Naive thymus-derived CD4-positive, alpha-beta T cell (primary cell): Measurements from ENCODE around the gene PEX14. TPM values are rescaled to one million over a fixed set of nuclear protein-coding genes. Genes with fewer than 3 reads are reported as not detected.

Source experiments
- ATAC-seq: fragments of 150-1000 bp; cut with Tn5 transposase; 2 replicates; pipeline ENCODE4 v1.10.0; 2021; ENCODE audit warnings: mild to moderate bottlenecking, moderate library complexity
- CTCF ChIA-PET: fragments of 350-600 bp; sonication (Branson Sonifier 250); formaldehyde crosslinking; loops from one replicate; lab custom pipeline; 2021; ENCODE audit warnings: antibody characterized with exemption; lab: Charles Lee
- POLR2A ChIA-PET: fragments of 350-600 bp; sonication (Branson Sonifier 250); formaldehyde crosslinking; loops from one replicate; lab custom pipeline; 2021; ENCODE audit warnings: antibody characterized with exemption, inconsistent platforms; lab: Charles Lee
- DNase-seq, 9 donors: peaks; one replicate each; pipeline versions ENCODE4 v3.0.0 to v3.0.0-alpha.2; 2020 to 2022; ENCODE audit warnings: mixed read lengths in 1 of 9
- H3K27ac ChIP-seq: one replicate; pipeline ENCODE4 v1.7.0; 2013; ENCODE audit warnings: mild to moderate bottlenecking, low read depth, low read length, moderate library complexity
- H3K27me3 ChIP-seq, 2 donors: one replicate each; pipeline ENCODE4 v1.7.0; 2013; ENCODE audit warnings: low read length in 2 of 2, mild to moderate bottlenecking in 2 of 2, moderate library complexity in 2 of 2; ENCODE audit not compliant: control insufficient read depth in 2 of 2, insufficient read depth in 2 of 2
- H3K36me3 ChIP-seq, 3 experiments: 1 replicate in 2 of 3; 2 replicates in 1 of 3; pipeline ENCODE4 v1.7.0; 2013; ENCODE audit warnings: low read length in 3 of 3, mild to moderate bottlenecking in 3 of 3, moderate library complexity in 1 of 3; ENCODE audit not compliant: insufficient read depth in 3 of 3, control insufficient read depth in 2 of 3
- H3K4me1 ChIP-seq, 2 donors: one replicate each; pipeline ENCODE4 v1.7.0; 2013; ENCODE audit warnings: low read length in 2 of 2, mild to moderate bottlenecking in 2 of 2, moderate library complexity in 1 of 2; ENCODE audit not compliant: control insufficient read depth in 2 of 2, insufficient read depth in 2 of 2
- H3K4me3 ChIP-seq: 2 replicates; pipeline ENCODE4 v1.7.0; 2013; ENCODE audit warnings: mild to moderate bottlenecking, low read length
- H3K9me3 ChIP-seq, 3 experiments: 1 replicate in 2 of 3; 2 replicates in 1 of 3; pipeline ENCODE4 v1.7.0; 2013; ENCODE audit warnings: low read length in 3 of 3; ENCODE audit not compliant: control insufficient read depth in 2 of 3
- H3K27ac Mint-ChIP-seq, 9 donors: one replicate each; pipeline ENCODE4 v1.8.0; 2020 to 2022; ENCODE audit warnings: mixed read lengths in 9 of 9, mild to moderate bottlenecking in 8 of 9, moderate library complexity in 5 of 9, inconsistent platforms in 2 of 9
- H3K27me3 Mint-ChIP-seq, 5 donors: one replicate each; pipeline ENCODE4 v1.8.0; 2021 to 2022; ENCODE audit warnings: mixed read lengths in 5 of 5, mild to moderate bottlenecking in 1 of 5
- H3K36me3 Mint-ChIP-seq, 5 donors: one replicate each; pipeline ENCODE4 v1.8.0; 2020 to 2022; ENCODE audit warnings: mixed read lengths in 5 of 5, mild to moderate bottlenecking in 3 of 5, inconsistent platforms in 1 of 5
- H3K4me1 Mint-ChIP-seq, 7 donors: one replicate each; pipeline ENCODE4 v1.8.0; 2020 to 2022; ENCODE audit warnings: mixed read lengths in 7 of 7, mild to moderate bottlenecking in 3 of 7, inconsistent platforms in 1 of 7
- H3K4me3 Mint-ChIP-seq, 10 donors: one replicate each; pipeline ENCODE4 v1.8.0; 2020 to 2022; ENCODE audit warnings: mild to moderate bottlenecking in 10 of 10, mixed read lengths in 10 of 10, moderate library complexity in 6 of 10, inconsistent platforms in 2 of 10
- H3K9me3 Mint-ChIP-seq, 11 donors: one replicate each; pipeline ENCODE4 v1.8.0; 2020 to 2022; ENCODE audit warnings: mixed read lengths in 11 of 11, mild to moderate bottlenecking in 4 of 11, inconsistent platforms in 1 of 11, moderate library complexity in 1 of 11
- intact Hi-C, 2 donors: fragments of 100-400 bp; cut with micrococcal nuclease; formaldehyde crosslinking; loops; one replicate each; pipeline ENCODE4 v1.15.1; 2023
- polyA plus RNA-seq, 2 donors: library from polyadenylated mRNA; unstranded; fragments of 300-500 nt; fragmentation: Illumina TruSeq; gene quantifications; one replicate each; pipeline ENCODE4 v1.2.3, GENCODE V29; 2021
- total RNA-seq, 6 experiments: library from RNA in 5 of 6; stranded (reverse) in 5 of 6; gene quantifications; 1 replicate in 5 of 6; 2 replicates in 1 of 6; pipeline ENCODE4 v1.2.3 and lab custom pipeline; 2021 to 2026

PEX14 gene
- total and polyA plus RNA-seq, 7 experiments from 2014 or later, result 3.6 to 27.8 (median 21.3) TPM

DNA sequence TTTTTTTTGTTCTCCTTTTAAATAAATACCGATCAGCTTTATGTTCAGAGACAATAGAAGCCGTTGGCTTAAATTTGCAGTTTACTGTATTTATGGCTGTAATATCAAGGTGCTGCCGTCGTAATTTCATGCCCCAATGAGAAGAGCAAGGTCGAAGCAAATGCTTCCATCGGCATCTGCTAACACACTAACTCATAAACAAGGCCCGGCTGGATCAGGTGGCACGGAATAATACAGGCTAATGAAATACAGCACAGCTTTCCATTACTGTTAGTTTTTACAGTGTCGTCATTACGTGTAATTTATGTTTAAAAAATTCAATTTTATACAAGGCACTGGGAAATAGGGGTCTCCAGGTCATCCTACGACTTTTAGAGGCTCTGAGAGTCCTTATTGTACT, 119.0 kb downstream of the PEX14 start:
- ChIA-PET POLR2A (no interaction called here), CTCF (no interaction called here)
- Mint-ChIP-seq H3K27ac (no peak overlapping the region), H3K9me3 (no peaks in the 10 kb centered on the region), H3K27me3 (no peaks in the 10 kb centered on the region), H3K4me3 (no peak overlapping the region), H3K4me1 (peaks cover 0 to 7% (median 2%) of the 10 kb centered on the region in 7 donors), H3K36me3 (peaks cover 0 to 6% (median 6%) of the 10 kb centered on the region in 5 donors)
- Histone ChIP-seq H3K27ac (no peak overlapping the region), H3K27me3 (no peaks in the 10 kb centered on the region), H3K4me1 (no peaks in the 10 kb centered on the region), H3K36me3 (peaks cover 0 to 8% (median 3%) of the 10 kb centered on the region in 3 experiments), H3K4me3 (no peak overlapping the region), H3K9me3 (no peaks in the 10 kb centered on the region)
- no peak for DNase-seq
- no peak for ATAC-seq
- intact Hi-C loops, result no loop called here

DNA sequence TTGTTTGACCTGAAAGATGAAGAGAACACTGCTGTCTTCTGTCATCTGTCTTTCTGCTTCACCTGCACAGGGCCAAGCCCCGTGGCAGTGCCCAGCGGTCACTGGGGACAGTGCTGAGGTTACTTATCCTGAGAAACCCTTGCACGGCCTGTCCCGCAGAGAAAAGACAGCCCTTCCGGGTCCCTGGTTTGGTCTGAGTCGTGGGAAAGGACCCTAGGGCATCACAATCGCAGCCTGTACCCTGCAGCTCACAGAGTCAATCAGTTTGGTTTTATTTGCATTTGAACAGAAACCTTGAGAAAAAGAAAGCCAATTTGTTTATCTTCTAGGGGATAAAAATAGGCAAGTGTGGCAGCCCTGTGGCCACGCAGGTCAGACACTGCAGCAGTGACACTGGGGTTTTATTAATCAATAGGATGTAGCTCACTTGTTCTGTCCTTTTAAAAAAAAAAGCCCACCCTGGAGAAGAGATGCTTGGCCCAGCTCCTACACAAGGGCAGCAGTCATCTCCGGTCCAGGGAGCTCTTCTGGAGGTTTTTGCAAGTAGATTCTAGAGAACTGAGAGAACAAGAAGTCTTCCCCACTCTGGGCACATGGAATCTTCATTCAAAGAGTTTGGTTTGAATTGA, 120.0 kb downstream of the PEX14 start:
- CTCF ChIA-PET, result interaction anchor here (0.6 to 1.5 kb wide), 2 partner anchors 87 to 405 kb away, joined by 3 to 4 read pairs; no protein-coding TSS in a partner anchor
- Histone ChIP-seq H3K36me3 (peaks cover 0 to 16% (median 7%) of the 10 kb centered on the region in 3 experiments), H3K4me3 (no peak overlapping the region), H3K4me1 (no peaks in the 10 kb centered on the region), H3K27me3 (no peaks in the 10 kb centered on the region), H3K9me3 (no peaks in the 10 kb centered on the region), H3K27ac (no peak overlapping the region)
- intact Hi-C loops, result no loop called here
- H3K9me3 Mint-ChIP-seq, result no peaks in the 10 kb centered on the region
- H3K36me3 Mint-ChIP-seq, result peaks cover 0 to 13% (median 6%) of the 10 kb centered on the region in 5 donors
- H3K27me3 Mint-ChIP-seq, result no peaks in the 10 kb centered on the region
- ATAC-seq (no peak), DNase-seq (no peak)
- H3K4me3 Mint-ChIP-seq, result no peak overlapping the region
- POLR2A ChIA-PET, result interaction anchor here (0.6 kb wide), 1 partner anchor 9 kb away, joined by 3 read pairs; no protein-coding TSS in a partner anchor
- peak overlapping the region in 1 of 9 donors; percentile 31 for H3K27ac Mint-ChIP-seq
- H3K4me1 Mint-ChIP-seq, result peaks cover 0 to 8% (median 2%) of the 10 kb centered on the region in 7 donors

DNA sequence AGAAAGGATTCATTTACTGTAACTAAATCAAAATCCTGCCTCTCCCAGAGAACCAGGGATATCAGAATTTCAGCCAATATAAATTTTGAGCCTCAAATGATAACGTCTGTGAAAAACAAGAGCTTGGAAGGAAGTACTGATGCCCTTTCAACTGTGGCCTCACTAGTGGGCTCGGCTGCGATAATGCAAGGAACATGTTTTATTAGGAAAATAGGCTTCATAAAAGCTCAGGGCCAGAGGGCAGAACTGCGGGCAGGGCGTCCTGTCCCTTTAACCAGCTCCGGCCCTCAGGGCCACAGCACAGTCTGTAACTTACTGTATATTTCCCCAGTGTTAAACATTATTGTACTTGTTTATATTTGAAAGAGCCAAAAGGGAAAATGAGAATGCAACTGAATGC, 122.0 kb downstream of the PEX14 start:
- Mint-ChIP-seq H3K36me3 (peaks cover 0 to 20% (median 6%) of the 10 kb centered on the region in 5 donors), H3K4me1 (peaks cover 0 to 8% (median 0%) of the 10 kb centered on the region in 7 donors), H3K27ac (no peak overlapping the region), H3K27me3 (no peaks in the 10 kb centered on the region), H3K9me3 (no peaks in the 10 kb centered on the region), H3K4me3 (no peak overlapping the region)
- no peaks in the 10 kb centered on the region for H3K27me3 ChIP-seq
- no peak overlapping the region for H3K27ac ChIP-seq
- intact Hi-C loops, result no loop called here
- H3K4me3 ChIP-seq, result no peak overlapping the region
- no peak for DNase-seq
- ChIA-PET CTCF (no interaction called here), POLR2A (no interaction called here)
- ATAC-seq, result no peak
- no peaks in the 10 kb centered on the region for H3K4me1 ChIP-seq
- H3K9me3 ChIP-seq, result no peaks in the 10 kb centered on the region
- H3K36me3 ChIP-seq, result peaks cover 0 to 16% (median 8%) of the 10 kb centered on the region in 3 experiments

DNA sequence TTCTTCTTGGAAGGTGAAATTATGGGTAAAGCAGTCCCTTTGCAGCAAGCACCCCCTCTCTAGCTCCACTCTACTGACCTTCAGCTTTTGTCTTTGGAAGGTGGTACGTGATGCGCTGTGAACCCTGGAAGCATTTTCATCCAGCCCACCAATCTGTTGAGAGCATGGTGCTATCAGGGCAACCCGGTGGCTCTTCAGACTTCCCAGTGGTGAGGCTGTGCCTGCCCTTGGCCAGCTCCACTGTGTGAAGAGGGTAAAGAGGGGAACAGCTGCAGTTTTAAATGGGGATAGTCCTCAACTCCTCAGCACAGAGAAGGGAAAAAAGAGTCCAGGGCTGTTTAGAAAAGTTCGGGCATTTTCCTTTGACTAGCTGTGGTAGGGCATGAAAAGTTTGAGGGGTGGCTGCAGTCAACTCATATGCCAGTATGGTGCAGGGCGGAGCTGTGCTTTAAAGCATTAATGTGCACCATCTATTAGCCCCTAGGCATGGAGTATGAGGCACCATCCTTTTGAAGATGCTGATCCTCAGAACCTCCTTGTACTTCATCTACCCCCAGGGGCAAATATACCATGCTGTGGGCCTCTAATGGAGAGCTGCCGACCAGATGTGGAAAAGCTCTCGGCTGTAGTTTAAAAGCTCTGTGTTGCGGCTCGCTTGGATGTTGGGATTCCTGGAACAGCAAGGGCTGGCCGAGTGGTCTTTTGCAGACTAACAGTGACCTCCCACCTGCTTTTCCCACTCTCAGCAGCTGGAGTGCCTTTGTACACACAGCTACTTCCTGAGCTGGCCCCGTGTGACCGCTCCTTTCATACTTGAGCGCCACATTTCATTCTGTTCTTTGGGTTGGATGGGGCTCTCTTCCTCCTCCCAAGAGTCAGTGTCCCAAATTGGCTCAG, 123.0 kb downstream of the PEX14 start:
- intact Hi-C loops, result no loop called here
- Histone ChIP-seq H3K4me1 (no peaks in the 10 kb centered on the region), H3K27me3 (no peaks in the 10 kb centered on the region), H3K36me3 (peaks cover 0 to 17% (median 8%) of the 10 kb centered on the region in 3 experiments), H3K9me3 (no peaks in the 10 kb centered on the region), H3K27ac (no peak overlapping the region), H3K4me3 (no peak overlapping the region)
- Mint-ChIP-seq H3K4me3 (no peak overlapping the region), H3K9me3 (no peaks in the 10 kb centered on the region), H3K27me3 (no peaks in the 10 kb centered on the region), H3K36me3 (peaks cover 0 to 28% (median 8%) of the 10 kb centered on the region in 5 donors), H3K4me1 (peaks cover 0 to 8% (median 0%) of the 10 kb centered on the region in 7 donors), H3K27ac (peak overlapping the region in 1 of 9 donors; percentile 41)
- ChIA-PET POLR2A (interaction anchor here (0.6 kb wide), 2 partner anchors 49 to 134 kb away, joined by 3 to 4 read pairs; no protein-coding TSS in a partner anchor), CTCF (no interaction called here)
- no peak for ATAC-seq
- DNase-seq, result no peak

DNA sequence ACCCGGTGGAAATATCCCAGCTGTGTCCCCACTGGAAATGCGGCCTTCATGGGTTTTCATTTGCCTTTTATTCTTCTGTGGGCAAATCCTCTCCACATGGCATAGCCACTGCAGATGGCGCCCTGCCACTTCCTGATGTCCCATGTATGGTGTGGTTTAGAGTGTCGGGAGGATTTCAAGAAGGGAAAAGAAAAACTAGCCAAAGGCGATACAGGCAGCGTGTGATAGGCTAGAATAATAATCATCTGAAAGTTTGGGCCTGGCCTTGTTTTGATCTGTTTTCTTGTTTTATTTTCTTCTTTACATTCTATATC, 123.6 kb downstream of the PEX14 start:
- H3K27ac ChIP-seq, result no peak overlapping the region
- peak overlapping the region in 1 of 9 donors; percentile 41 for H3K27ac Mint-ChIP-seq
- no peak for ATAC-seq
- DNase-seq, result no peak
- H3K27me3 Mint-ChIP-seq, result no peaks in the 10 kb centered on the region
- intact Hi-C loops, result no loop called here
- no peaks in the 10 kb centered on the region for H3K4me1 ChIP-seq
- H3K4me3 ChIP-seq, result no peak overlapping the region
- H3K4me1 Mint-ChIP-seq, result peaks cover 0 to 4% (median 0%) of the 10 kb centered on the region in 7 donors
- no peaks in the 10 kb centered on the region for H3K27me3 ChIP-seq
- no peak overlapping the region for H3K4me3 Mint-ChIP-seq
- ChIA-PET POLR2A (interaction anchor here (0.6 kb wide), 1 partner anchor 49 kb away, joined by 3 read pairs; no protein-coding TSS in a partner anchor), CTCF (no interaction called here)
- H3K9me3 Mint-ChIP-seq, result no peaks in the 10 kb centered on the region
- peaks cover 0 to 19% (median 11%) of the 10 kb centered on the region in 3 experiments for H3K36me3 ChIP-seq
- no peaks in the 10 kb centered on the region for H3K9me3 ChIP-seq
- H3K36me3 Mint-ChIP-seq, result peaks cover 0 to 31% (median 14%) of the 10 kb centered on the region in 5 donors

DNA sequence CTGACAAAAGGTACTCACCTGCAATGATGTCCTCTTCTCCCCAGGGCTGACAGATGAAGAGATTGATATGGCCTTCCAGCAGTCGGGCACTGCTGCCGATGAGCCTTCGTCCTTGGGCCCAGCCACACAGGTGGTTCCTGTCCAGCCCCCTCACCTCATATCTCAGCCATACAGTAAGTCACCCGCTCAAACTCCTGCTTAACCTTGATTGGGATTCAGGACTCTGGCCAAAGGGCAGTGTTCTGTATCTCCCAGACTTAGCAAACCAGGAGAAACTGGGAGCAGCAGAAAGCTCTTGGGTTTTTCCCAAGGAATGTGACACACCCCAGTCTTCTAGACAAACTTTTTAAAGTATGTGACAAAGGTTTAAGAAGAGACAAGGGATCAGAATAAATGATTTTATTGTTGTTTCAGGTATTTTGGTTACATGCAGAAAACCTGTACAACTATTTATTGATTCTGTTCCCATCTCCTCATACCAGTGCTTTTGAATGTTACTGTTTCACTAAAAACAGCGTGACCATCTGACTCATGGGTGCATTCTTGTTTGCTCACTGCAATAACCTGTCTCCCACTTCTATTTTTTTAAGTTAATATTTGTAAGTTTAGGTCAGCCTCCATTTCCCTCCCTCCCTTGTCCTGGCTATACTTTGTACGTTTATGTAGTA, 124.6 kb downstream of the PEX14 start:
- no peaks in the 10 kb centered on the region for H3K27me3 Mint-ChIP-seq
- no peaks in the 10 kb centered on the region for H3K9me3 Mint-ChIP-seq
- intact Hi-C loops, result no loop called here
- H3K27ac Mint-ChIP-seq, result peak overlapping the region in 1 of 9 donors; percentile 46
- Histone ChIP-seq H3K4me1 (no peaks in the 10 kb centered on the region), H3K27me3 (no peaks in the 10 kb centered on the region), H3K9me3 (no peaks in the 10 kb centered on the region), H3K4me3 (no peak overlapping the region), H3K36me3 (peaks cover 0 to 26% (median 11%) of the 10 kb centered on the region in 3 experiments), H3K27ac (no peak overlapping the region)
- no peak overlapping the region for H3K4me3 Mint-ChIP-seq
- ATAC-seq (no peak), DNase-seq (no peak)
- POLR2A ChIA-PET, result no interaction called here
- H3K36me3 Mint-ChIP-seq, result peaks cover 0 to 38% (median 16%) of the 10 kb centered on the region in 5 donors
- CTCF ChIA-PET, result no interaction called here
- H3K4me1 Mint-ChIP-seq, result peaks cover 0 to 5% (median 0%) of the 10 kb centered on the region in 7 donors
